ENCODE data around the gene HSD11B1. TPM values are rescaled to one million over a fixed set of nuclear protein-coding genes. Genes with fewer than 3 reads are reported as not detected.

HSD11B1 gene
- total RNA-seq, 4 donors from 2014 or later: 4.2 to 8.6 (median 5.8) TPM; not detected in 1

DNA sequence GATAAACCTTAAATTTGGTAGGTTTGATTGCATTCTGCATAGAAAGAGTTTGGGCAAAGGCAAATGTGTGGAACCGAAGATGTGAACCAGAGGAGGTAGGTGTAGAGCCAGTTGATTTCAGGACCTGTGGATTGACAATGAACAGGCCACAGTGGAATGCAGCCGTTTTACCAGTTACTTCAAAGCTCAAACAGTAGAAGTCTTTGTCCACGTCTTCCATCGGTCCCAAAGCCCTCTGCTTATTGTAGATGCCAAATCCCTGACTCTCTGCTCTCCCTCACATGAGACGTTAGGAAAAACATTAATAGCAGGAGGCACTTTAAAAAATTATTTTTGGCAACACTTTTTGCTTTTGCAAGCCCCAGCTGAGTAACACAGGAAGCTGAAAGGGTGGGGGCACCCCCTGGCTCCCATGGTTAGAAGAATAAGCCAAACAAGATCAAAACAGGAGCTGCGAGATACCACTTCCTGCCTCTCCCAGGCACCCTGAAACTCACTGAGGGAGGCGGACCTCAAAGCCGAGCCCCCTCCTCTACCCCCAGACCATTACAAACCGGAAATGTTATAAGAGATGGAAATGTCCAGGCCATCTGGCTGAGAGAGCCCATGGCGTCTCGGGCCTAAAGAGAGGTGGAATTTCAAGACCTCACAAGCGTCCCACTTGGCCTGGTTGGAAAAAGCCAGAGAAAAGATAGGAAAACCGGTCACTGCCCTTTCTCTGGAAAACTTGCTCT lies 64.7 kb downstream of the HSD11B1 start:
- H3K4me3 ChIP-seq: peak overlapping the region; percentile 33 to 49 (median 39)
- peak overlapping the region; percentile 72 to 85 (median 78) for H3K27ac ChIP-seq
- no peaks in the 10 kb centered on the region for H3K36me3 ChIP-seq
- H3K4me1 ChIP-seq: peaks cover 0 to 16% (median 9%) of the 10 kb centered on the region in 4 donors
- DNase-seq: peak in 2 of 3 donors; percentile 87 to 91
- TF ChIP-seq POLR2A (IDR thresholded peaks at IDR 0.05): no peak
- TF ChIP-seq, protein P1, sequence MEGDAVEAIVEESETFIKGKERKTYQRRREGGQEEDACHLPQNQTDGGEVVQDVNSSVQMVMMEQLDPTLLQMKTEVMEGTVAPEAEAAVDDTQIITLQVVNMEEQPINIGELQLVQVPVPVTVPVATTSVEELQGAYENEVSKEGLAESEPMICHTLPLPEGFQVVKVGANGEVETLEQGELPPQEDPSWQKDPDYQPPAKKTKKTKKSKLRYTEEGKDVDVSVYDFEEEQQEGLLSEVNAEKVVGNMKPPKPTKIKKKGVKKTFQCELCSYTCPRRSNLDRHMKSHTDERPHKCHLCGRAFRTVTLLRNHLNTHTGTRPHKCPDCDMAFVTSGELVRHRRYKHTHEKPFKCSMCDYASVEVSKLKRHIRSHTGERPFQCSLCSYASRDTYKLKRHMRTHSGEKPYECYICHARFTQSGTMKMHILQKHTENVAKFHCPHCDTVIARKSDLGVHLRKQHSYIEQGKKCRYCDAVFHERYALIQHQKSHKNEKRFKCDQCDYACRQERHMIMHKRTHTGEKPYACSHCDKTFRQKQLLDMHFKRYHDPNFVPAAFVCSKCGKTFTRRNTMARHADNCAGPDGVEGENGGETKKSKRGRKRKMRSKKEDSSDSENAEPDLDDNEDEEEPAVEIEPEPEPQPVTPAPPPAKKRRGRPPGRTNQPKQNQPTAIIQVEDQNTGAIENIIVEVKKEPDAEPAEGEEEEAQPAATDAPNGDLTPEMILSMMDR (IDR thresholded peaks at IDR 0.05): no peak
- no peaks in the 10 kb centered on the region for H3K9me3 ChIP-seq
- H3K27me3 ChIP-seq: no peaks in the 10 kb centered on the region

DNA sequence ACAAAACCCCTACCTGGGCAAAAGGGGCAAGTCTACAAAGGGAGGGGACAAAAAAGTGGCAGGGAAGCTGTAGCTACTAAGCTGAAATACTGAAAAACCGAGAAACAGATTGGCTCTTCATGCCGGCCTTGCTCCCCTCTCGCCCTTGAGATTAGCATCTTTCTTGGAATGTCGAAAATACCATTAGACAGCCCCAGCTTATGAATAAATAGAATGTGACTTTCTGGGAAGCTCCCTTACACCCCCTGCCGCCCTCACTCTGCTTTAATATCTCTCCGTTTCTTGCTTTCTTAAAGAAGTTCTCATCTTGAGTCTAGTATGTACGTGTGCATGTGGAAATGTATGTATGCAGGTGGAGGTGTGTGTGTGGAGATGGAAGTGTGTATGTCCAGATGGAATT lies 65.3 kb downstream of the HSD11B1 start:
- H3K27me3 ChIP-seq: no peaks in the 10 kb centered on the region
- H3K4me1 ChIP-seq: peaks cover 0 to 16% (median 9%) of the 10 kb centered on the region in 4 donors
- peak overlapping the region; percentile 72 to 85 (median 78) for H3K27ac ChIP-seq
- TF ChIP-seq POLR2A (IDR thresholded peaks at IDR 0.05): no peak
- TF ChIP-seq, protein P1 (IDR thresholded peaks at IDR 0.05): no peak
- no peak for DNase-seq
- peak overlapping the region; percentile 33 to 49 (median 39) for H3K4me3 ChIP-seq
- no peaks in the 10 kb centered on the region for H3K9me3 ChIP-seq
- H3K36me3 ChIP-seq: no peaks in the 10 kb centered on the region

DNA sequence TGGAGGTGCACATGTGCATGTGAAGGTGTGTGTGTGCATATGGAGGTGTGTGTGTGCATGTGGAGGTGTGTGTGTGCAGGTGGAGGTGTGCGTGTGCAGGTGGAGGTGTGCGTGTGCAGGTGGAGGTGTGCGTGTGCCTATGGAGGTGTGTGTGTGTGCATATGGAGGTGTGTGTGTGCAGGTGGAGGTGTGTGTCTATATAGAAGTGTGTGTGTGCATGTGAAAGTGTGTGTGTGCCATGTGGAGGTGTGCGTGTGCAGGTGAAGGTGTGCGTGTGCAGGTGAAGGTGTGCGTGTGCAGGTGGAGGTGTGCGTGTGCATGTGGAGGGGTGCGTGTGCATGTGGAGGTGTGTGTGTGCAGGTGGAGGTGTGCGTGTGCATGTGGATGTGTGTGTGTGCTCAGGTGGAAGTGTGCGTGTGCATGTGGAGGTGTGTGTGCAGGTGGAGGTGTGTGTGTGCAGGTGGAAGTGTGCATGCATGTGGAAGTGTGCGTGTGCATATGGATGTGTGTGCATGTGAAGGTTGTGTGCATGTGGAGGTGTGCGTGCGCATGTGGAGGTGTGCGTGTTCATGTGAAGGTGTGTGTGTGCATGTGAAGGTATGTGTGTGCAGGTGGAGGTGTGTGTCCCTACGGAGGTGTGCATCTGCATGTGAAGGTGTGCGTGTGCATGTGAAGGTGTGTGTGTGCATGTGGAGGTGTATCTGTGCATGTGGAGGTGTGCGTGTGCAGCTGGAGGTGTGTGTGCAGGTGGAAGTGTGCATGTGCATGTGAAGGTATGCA lies 66.2 kb downstream of the HSD11B1 start:
- no peak for TF ChIP-seq POLR2A (IDR thresholded peaks at IDR 0.05)
- TF ChIP-seq, protein P1 (IDR thresholded peaks at IDR 0.05): no peak
- Histone ChIP-seq H3K4me3 (peak overlapping the region; percentile 33 to 49 (median 39)), H3K4me1 (peaks cover 0 to 16% (median 9%) of the 10 kb centered on the region in 4 donors), H3K9me3 (no peaks in the 10 kb centered on the region), H3K27ac (peak overlapping the region in 2 of 4 donors; percentile 72 to 85), H3K36me3 (no peaks in the 10 kb centered on the region), H3K27me3 (no peaks in the 10 kb centered on the region)
- no peak for DNase-seq

DNA sequence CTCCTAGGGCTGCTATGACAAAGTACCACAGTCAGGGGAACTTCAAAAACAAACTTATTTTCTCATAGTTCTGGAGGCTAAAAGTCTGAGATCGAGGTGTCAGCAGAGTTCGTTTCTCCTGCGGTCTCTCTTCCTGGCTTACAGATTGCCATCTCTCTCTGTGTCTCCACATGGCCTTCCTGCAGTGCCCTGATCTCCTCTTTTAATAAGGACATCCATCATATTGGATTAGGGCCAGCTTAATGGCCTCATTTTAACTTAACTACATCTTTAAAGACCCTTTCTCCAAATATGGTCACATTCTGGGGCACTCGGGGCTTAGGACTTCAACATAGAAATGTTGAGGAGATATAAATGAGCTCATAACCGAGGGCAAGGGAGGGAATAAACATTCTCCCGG lies 67.5 kb downstream of the HSD11B1 start:
- Histone ChIP-seq H3K4me3 (no peak overlapping the region), H3K27me3 (no peaks in the 10 kb centered on the region), H3K4me1 (peaks cover 0 to 13% (median 7%) of the 10 kb centered on the region in 4 donors), H3K27ac (peak overlapping the region in 1 of 4 donors; percentile 39), H3K9me3 (no peaks in the 10 kb centered on the region), H3K36me3 (no peaks in the 10 kb centered on the region)
- no peak for DNase-seq
- no peak for TF ChIP-seq POLR2A (IDR thresholded peaks at IDR 0.05)
- TF ChIP-seq, protein P1 (IDR thresholded peaks at IDR 0.05): no peak

DNA sequence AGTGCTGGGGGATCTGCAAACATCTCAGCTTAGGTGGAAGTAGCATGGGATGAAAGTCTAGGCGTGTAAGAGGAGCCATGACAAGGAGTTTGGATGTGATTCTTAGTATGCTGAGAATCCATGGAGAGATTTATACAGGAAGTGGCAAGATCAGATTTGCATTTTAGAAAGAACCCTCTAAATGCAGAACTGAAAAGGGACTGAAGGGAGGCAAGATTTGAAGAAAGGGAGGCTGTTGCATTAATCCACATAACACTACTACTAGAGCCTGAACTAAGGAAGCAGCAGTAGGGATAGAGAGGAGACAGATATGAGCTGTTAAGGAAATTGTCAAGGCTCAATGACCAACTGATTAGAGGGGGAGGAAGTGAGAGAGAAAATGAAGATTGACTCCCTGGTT lies 69.9 kb downstream of the HSD11B1 start:
- no peaks in the 10 kb centered on the region for H3K27me3 ChIP-seq
- DNase-seq: no peak
- TF ChIP-seq, protein P1 (IDR thresholded peaks at IDR 0.05): no peak
- no peak for TF ChIP-seq POLR2A (IDR thresholded peaks at IDR 0.05)
- peaks cover 0 to 8% (median 0%) of the 10 kb centered on the region in 4 donors for H3K4me1 ChIP-seq
- H3K27ac ChIP-seq: peak overlapping the region in 1 of 4 donors; percentile 48
- H3K9me3 ChIP-seq: no peaks in the 10 kb centered on the region
- no peak overlapping the region for H3K4me3 ChIP-seq
- no peaks in the 10 kb centered on the region for H3K36me3 ChIP-seq

All from Peyer's patch (tissue), 4 donors.